Prostate gland (tissue), 2 donors: ENCODE results near the gene LRRC34. TPM values are rescaled to one million over a fixed set of nuclear protein-coding genes. Genes with fewer than 3 reads are reported as not detected.
A peak's percentile ranks its signal among the peaks of the same experiment; 100 is the strongest.

ENCODE experiments used
- DNase-seq: peaks from one replicate; pipeline ENCODE4 v3.0.0-alpha.2; 2019; ENCODE audit warnings: low spot score
- H3K27ac ChIP-seq, 2 donors: fragments of 200-600 bp; sonication (generic); 2 replicates each; pipeline ENCODE4 v1.5.1; 2017 to 2019
- H3K27me3 ChIP-seq: fragments of 200-600 bp; sonication (generic); replicated peaks from 2 replicates; pipeline ENCODE4 v1.5.1; 2019; ENCODE audit not compliant: insufficient read depth
- H3K36me3 ChIP-seq, 2 donors: fragments of 200-600 bp; sonication (generic); 1 replicate in 1 of 2; 2 replicates in 1 of 2; pipeline versions ENCODE4 v1.5.1 to v1.8.1; 2017 to 2019
- H3K4me1 ChIP-seq: fragments of 200-600 bp; sonication (generic); replicated peaks from 2 replicates; pipeline ENCODE4 v1.5.1; 2019
- H3K4me3 ChIP-seq, 2 donors: fragments of 200-600 bp; sonication (generic); 2 replicates each; pipeline ENCODE4 v1.5.1; 2017 to 2019
- H3K9me3 ChIP-seq: fragments of 200-600 bp; sonication (generic); 2 replicates; pipeline ENCODE4 v1.5.1; 2017
- POLR2A ChIP-seq: fragments of 450-650 bp; IDR thresholded peaks from one replicate; pipeline ENCODE4 v1.6.1; 2016; ENCODE audit warnings: antibody characterized with exemption, mild to moderate bottlenecking
- POLR2AphosphoS5 ChIP-seq: sonication (generic); formaldehyde crosslinking; IDR thresholded peaks from one replicate; pipeline ENCODE4 v1.6.1; 2017; ENCODE audit warnings: antibody characterized with exemption
- WGBS: methylation state at CpG from one replicate; pipeline ENCODE4 v1.1.5; 2018; 5-methylcytosine and 5-hydroxymethylcytosine counted together
- intact Hi-C: fragments of 100-400 bp; cut with DNase I; formaldehyde crosslinking; loops from one replicate; pipeline ENCODE4 v1.14.2; 2022
- total RNA-seq, 2 donors: library from RNA; depleted of rRNA; stranded (reverse); fragments of >200 nt; gene quantifications; one replicate each; pipeline ENCODE4 v1.1.0, GENCODE V29; 2016
- TF ChIP-seq, protein P1 (sequence below), 4 experiments: fragments of 200-600 bp in 2 of 4; fragments of 450-650 bp in 2 of 4; sonication (generic) in 2 of 4; IDR thresholded peaks; 1 replicate in 3 of 4; 2 replicates in 1 of 4; pipeline ENCODE4 v1.5.1; 2016 to 2019; ENCODE audit warnings: antibody characterized with exemption in 4 of 4, mild to moderate bottlenecking in 2 of 4, moderate library complexity in 2 of 4

LRRC34 gene
- total RNA-seq, 2 donors from 2014 or later, result 2.8 to 5.4 TPM

DNA sequence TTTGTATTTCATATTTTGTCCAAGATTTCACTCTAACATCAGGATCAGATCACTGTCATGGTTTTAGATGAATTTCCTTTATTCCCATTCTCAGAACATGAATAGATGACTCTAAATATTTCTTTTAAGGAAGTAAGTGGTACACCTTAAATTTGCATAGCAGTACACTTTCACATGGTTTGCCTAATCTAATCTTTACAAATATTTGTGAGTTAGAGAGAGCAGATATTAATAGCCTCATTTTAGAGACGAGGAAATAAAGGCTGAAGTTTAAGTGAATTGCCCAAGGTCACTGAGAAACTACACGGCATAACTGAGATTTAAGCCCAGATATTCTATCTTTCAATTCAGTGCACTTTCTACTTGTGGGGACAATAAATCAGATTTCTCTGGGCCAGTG, 62.0 kb downstream of the LRRC34 start:
- no peaks in the 10 kb centered on the region for H3K36me3 ChIP-seq
- no peaks in the 10 kb centered on the region for H3K9me3 ChIP-seq
- intact Hi-C loops, result no loop called here
- H3K4me3 ChIP-seq, result no peak overlapping the region
- DNase-seq, result no peak
- no peaks in the 10 kb centered on the region for H3K4me1 ChIP-seq
- TF ChIP-seq POLR2AphosphoS5, result no peak
- TF ChIP-seq POLR2A, result no peak
- TF ChIP-seq, protein P1, sequence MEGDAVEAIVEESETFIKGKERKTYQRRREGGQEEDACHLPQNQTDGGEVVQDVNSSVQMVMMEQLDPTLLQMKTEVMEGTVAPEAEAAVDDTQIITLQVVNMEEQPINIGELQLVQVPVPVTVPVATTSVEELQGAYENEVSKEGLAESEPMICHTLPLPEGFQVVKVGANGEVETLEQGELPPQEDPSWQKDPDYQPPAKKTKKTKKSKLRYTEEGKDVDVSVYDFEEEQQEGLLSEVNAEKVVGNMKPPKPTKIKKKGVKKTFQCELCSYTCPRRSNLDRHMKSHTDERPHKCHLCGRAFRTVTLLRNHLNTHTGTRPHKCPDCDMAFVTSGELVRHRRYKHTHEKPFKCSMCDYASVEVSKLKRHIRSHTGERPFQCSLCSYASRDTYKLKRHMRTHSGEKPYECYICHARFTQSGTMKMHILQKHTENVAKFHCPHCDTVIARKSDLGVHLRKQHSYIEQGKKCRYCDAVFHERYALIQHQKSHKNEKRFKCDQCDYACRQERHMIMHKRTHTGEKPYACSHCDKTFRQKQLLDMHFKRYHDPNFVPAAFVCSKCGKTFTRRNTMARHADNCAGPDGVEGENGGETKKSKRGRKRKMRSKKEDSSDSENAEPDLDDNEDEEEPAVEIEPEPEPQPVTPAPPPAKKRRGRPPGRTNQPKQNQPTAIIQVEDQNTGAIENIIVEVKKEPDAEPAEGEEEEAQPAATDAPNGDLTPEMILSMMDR (IDR thresholded peaks at IDR 0.05), result no peak
- no peaks in the 10 kb centered on the region for H3K27me3 ChIP-seq
- H3K27ac ChIP-seq, result no peak overlapping the region
- 63% methylated on average over 2 of the region's 2 CpGs for WGBS

DNA sequence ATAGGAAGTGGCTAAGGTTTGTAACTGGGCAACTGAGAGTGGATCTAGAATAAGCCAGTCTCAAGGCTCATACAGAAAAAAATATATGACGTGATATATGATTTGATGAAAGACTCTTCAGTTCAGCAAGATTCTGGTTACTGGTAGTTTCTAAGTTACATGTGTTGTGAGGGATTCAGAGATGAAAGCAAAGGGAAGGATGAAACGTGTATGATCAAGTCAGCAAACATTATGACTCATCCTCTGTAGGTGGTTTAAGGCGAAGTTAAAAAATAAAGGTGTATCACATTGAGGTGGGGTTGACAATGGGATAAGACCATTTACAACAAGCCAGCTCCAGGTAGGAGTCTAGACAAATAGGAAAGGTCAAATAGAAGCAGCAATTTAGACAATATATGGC, 64.0 kb downstream of the LRRC34 start:
- Histone ChIP-seq H3K4me1 (no peaks in the 10 kb centered on the region), H3K27me3 (no peaks in the 10 kb centered on the region), H3K27ac (no peak overlapping the region), H3K9me3 (no peaks in the 10 kb centered on the region), H3K4me3 (no peak overlapping the region), H3K36me3 (no peaks in the 10 kb centered on the region)
- DNase-seq, result no peak
- TF ChIP-seq POLR2A, result no peak
- TF ChIP-seq, protein P1 (IDR thresholded peaks at IDR 0.05), result no peak
- TF ChIP-seq POLR2AphosphoS5, result no peak
- 47% methylated on average over 3 of the region's 3 CpGs for WGBS
- intact Hi-C loops, result no loop called here

DNA sequence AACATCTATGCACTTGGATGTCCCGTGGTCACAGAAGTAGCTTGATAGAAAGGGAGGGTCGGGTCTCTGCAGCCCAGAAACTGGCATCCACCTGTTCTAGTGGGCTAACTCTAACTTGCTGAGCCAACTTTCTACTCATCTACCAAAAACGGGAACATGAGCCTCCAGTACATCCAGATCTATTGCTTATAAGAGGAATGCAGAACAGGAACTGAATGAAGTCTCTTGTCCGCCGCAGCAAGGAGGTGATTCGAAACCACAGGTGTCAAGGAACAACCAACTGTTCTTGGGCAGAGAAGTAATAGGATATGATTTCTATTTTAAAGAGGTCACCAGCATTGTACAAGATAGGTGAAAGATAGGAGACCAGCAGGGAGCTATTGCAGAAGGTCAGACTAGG, 65.8 kb downstream of the LRRC34 start:
- Histone ChIP-seq H3K4me1 (no peaks in the 10 kb centered on the region), H3K27me3 (no peaks in the 10 kb centered on the region), H3K27ac (no peak overlapping the region), H3K36me3 (no peaks in the 10 kb centered on the region), H3K4me3 (no peak overlapping the region), H3K9me3 (no peaks in the 10 kb centered on the region)
- 74% methylated on average over 6 of the region's 6 CpGs for WGBS
- intact Hi-C loops, result no loop called here
- no peak for DNase-seq
- TF ChIP-seq, protein P1 (IDR thresholded peaks at IDR 0.05), result no peak
- TF ChIP-seq POLR2A (no peak), POLR2AphosphoS5 (no peak)

DNA sequence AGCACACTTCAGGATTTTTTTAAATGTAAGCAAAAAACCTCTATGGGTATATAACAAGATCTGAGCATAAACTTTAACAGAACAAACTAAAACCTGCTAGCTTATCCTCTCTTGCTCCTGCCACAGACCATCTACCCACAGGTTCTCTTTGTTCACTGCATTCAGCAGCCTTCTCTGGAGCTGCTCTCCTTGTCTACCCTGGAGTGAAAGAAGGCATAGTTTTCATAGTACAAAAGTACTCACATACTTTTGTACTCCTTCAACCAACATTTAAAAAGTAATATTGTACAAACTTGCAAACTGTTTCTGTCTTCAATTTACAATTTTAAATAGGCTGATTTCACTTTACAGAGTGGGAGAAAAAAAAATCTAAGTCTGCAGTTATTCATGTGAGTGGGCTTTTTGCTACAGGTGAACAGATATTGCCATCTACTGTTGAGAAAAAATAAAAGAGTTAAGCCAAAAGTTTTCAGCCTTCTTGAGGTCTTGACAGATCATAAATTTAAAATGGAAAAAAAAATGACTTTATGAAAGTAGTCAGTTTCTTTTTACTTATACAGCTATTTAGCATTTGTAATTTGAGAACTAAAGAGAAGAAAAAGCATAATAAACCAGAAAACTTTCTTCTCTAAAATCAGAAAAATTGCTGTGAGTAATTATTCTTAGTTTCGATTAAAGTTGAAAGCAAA, 68.2 kb downstream of the LRRC34 start:
- no peak for DNase-seq
- intact Hi-C loops, result loop anchor here (5.0 kb wide), 1 partner anchor 597 kb away; no protein-coding TSS in a partner anchor
- 80% methylated on average over 1 of the region's 1 CpG for WGBS
- Histone ChIP-seq H3K27me3 (no peaks in the 10 kb centered on the region), H3K27ac (no peak overlapping the region), H3K4me3 (no peak overlapping the region), H3K4me1 (no peaks in the 10 kb centered on the region), H3K9me3 (no peaks in the 10 kb centered on the region), H3K36me3 (no peaks in the 10 kb centered on the region)
- TF ChIP-seq, protein P1 (IDR thresholded peaks at IDR 0.05), result peak in 2 of 4 experiments; percentile 49 to 51
- TF ChIP-seq POLR2AphosphoS5, result no peak

Other genes starting within 250 kb of the LRRC34 start
- 10 to 100 TPM; 14.5 to 15.4 TPM for gene MECOM, start 149.2 kb downstream of the LRRC34 start, total RNA-seq
- 1,000 to 10,000 TPM in 1 of 2 donors, 100 to 1,000 TPM in 1; 128 to 1,013 TPM for gene TERC, start 47.8 kb downstream of the LRRC34 start, total RNA-seq
- gene ACTRT3, start 43.3 kb downstream of the LRRC34 start, total RNA-seq, result 1 to 10 TPM in 1 of 2 donors, under 1 TPM in 1; 0.46 to 4.5 TPM
- gene MYNN, start 39.5 kb downstream of the LRRC34 start, total RNA-seq, result 10 to 100 TPM; 13.5 to 19.9 TPM
- gene LRRIQ4, start within 50 bp of the LRRC34 start, total RNA-seq, result under 1 TPM in 1 of 2 donors, not detected in 1; 0.74 TPM
- 1 to 10 TPM in 1 of 2 donors, under 1 TPM in 1; 0.91 to 1.1 TPM for gene LRRC31, start 57.0 kb upstream of the LRRC34 start, total RNA-seq
- gene SAMD7, start 98.7 kb upstream of the LRRC34 start, total RNA-seq, result 1 to 10 TPM in 1 of 2 donors, not detected in 1; 1.5 TPM
- 10 to 100 TPM; 50.4 to 54.0 TPM for gene SEC62, start 153.9 kb upstream of the LRRC34 start, total RNA-seq
- gene GPR160, start 225.1 kb upstream of the LRRC34 start, total RNA-seq, result 10 to 100 TPM; 27.4 to 88.9 TPM